HepG2 (cell line): ENCODE measurements around the gene IGF2BP3. TPM values are rescaled to one million over a fixed set of nuclear protein-coding genes. Genes with fewer than 3 reads are reported as not detected.

ENCODE experiments used
- GATAD1 ChIP-seq: IDR thresholded peaks from 2 replicates; pipeline ENCODE4 v1.6.1; 2016; ENCODE audit warnings: missing genetic modification reagents, missing compliant biosample characterization
- HDAC1 ChIP-seq: sonication (generic); formaldehyde crosslinking; IDR thresholded peaks from 2 replicates; pipeline ENCODE4 v1.5.1; 2020; ENCODE audit warnings: mild to moderate bottlenecking, missing genetic modification reagents
- NR2C2 ChIP-seq: sonication (generic); formaldehyde crosslinking; IDR thresholded peaks from 2 replicates; pipeline ENCODE4 v1.4.0; 2020; ENCODE audit warnings: missing genetic modification reagents, mild to moderate bottlenecking, moderate library complexity, borderline replicate concordance
- PPARG ChIP-seq: conservative IDR thresholded peaks from 2 replicates; pipeline ENCODE4 v1.6.1; 2016; ENCODE audit warnings: missing biosample characterization, missing genetic modification reagents
- SSRP1 ChIP-seq: IDR thresholded peaks from 2 replicates; pipeline ENCODE4 v1.6.1; 2016; ENCODE audit warnings: control low read depth
- ZNF331 ChIP-seq: sonication (generic); formaldehyde crosslinking; IDR thresholded peaks from 2 replicates; pipeline ENCODE4 v1.4.0; 2020; ENCODE audit warnings: missing genetic modification reagents
- ZNF644 ChIP-seq: IDR thresholded peaks from 2 replicates; pipeline ENCODE4 v1.6.1; 2016; ENCODE audit warnings: low read depth
- polyA plus RNA-seq, 8 experiments: library from polyadenylated mRNA; depleted of rRNA in 3 of 8; stranded (reverse) in 7 of 8; unstranded in 1 of 8; fragments of >200 nt; fragmentation: Illumina TruSeq in 4 of 8; extraction: Trizol in 4 of 8; gene quantifications; 2 replicates each; pipeline versions ENCODE4 v1.2.1 to v1.2.3, GENCODE V29; 2011 to 2016; ENCODE audit warnings: low read depth in 4 of 8, missing spikeins in 1 of 8, mixed read lengths in 1 of 8; ENCODE audit not compliant: insufficient read depth in 1 of 8
- total RNA-seq, 5 experiments: library from RNA; depleted of rRNA; stranded (reverse); fragments of >200 nt; fragmentation: Illumina TruSeq; extraction: Trizol; gene quantifications; 2 replicates each; pipeline ENCODE4 v1.2.3, GENCODE V29; 2016; ENCODE audit warnings: low read depth in 1 of 5
- TF ChIP-seq, protein P1 (sequence below): IDR thresholded peaks from 2 replicates; pipeline ENCODE4 v1.4.0; 2020; ENCODE audit warnings: mild to moderate bottlenecking, missing genetic modification reagents
- TF ChIP-seq, protein P2 (sequence below): sonication (generic); formaldehyde crosslinking; IDR thresholded peaks from 2 replicates; pipeline ENCODE4 v1.5.0; 2020; ENCODE audit warnings: missing genetic modification reagents
- TF ChIP-seq, protein P3 (sequence below), 2 experiments: IDR thresholded peaks; 2 replicates each; pipeline ENCODE4 v1.6.1; 2011 to 2012; ENCODE audit warnings: low read length in 2 of 2, borderline replicate concordance in 1 of 2, low read depth in 1 of 2, mild to moderate bottlenecking in 1 of 2, moderate library complexity in 1 of 2
- TF ChIP-seq, protein P4 (sequence below): sonication (generic); formaldehyde crosslinking; IDR thresholded peaks from 2 replicates; pipeline ENCODE4 v1.5.1; 2020; ENCODE audit warnings: missing genetic modification reagents, mild to moderate bottlenecking, borderline replicate concordance
- TF ChIP-seq, protein P5 (sequence below): IDR thresholded peaks from 2 replicates; pipeline ENCODE4 v1.6.1; 2016
- TF ChIP-seq, protein P6 (sequence below): IDR thresholded peaks from 2 replicates; pipeline ENCODE4 v1.6.1; 2018; ENCODE audit warnings: missing genetic modification reagents

IGF2BP3 gene
- total and polyA plus RNA-seq, 2 of the 13 experiments (the other 11 are each of a cell fraction or from before 2014, with no cell fraction given), result 37.7 to 39.5 TPM

DNA sequence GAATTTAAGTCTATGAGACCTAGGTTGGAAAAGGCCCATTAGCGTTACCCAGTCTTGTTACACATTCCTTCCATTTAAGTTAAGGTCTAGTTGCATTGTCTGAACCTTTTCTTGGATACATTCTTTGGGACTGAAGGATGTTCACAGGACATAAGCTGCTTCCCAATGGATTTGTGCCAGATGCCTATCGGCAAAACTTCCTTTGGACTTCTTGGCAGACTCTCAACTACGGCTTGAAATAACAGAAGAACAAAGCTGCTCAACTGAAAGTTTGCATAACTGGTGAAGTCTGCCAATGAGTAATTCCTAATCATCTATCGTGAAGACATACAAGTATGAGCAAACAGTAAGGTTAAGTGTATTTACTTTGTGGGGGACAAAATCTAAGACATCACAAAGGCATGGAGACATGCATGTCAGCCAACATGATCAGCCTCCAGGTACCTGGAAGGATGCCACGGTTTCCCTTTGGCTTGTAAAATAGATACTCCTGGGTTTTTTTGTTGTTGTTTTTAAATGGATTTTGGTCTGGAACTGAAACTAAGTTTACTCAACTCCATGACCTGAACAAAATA is 135.7 kb downstream of the IGF2BP3 start (continued):
- TF ChIP-seq, protein P1, sequence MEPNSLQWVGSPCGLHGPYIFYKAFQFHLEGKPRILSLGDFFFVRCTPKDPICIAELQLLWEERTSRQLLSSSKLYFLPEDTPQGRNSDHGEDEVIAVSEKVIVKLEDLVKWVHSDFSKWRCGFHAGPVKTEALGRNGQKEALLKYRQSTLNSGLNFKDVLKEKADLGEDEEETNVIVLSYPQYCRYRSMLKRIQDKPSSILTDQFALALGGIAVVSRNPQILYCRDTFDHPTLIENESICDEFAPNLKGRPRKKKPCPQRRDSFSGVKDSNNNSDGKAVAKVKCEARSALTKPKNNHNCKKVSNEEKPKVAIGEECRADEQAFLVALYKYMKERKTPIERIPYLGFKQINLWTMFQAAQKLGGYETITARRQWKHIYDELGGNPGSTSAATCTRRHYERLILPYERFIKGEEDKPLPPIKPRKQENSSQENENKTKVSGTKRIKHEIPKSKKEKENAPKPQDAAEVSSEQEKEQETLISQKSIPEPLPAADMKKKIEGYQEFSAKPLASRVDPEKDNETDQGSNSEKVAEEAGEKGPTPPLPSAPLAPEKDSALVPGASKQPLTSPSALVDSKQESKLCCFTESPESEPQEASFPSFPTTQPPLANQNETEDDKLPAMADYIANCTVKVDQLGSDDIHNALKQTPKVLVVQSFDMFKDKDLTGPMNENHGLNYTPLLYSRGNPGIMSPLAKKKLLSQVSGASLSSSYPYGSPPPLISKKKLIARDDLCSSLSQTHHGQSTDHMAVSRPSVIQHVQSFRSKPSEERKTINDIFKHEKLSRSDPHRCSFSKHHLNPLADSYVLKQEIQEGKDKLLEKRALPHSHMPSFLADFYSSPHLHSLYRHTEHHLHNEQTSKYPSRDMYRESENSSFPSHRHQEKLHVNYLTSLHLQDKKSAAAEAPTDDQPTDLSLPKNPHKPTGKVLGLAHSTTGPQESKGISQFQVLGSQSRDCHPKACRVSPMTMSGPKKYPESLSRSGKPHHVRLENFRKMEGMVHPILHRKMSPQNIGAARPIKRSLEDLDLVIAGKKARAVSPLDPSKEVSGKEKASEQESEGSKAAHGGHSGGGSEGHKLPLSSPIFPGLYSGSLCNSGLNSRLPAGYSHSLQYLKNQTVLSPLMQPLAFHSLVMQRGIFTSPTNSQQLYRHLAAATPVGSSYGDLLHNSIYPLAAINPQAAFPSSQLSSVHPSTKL, result peak; percentile 99
- TF ChIP-seq, protein P2, sequence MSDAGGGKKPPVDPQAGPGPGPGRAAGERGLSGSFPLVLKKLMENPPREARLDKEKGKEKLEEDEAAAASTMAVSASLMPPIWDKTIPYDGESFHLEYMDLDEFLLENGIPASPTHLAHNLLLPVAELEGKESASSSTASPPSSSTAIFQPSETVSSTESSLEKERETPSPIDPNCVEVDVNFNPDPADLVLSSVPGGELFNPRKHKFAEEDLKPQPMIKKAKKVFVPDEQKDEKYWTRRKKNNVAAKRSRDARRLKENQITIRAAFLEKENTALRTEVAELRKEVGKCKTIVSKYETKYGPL (CRISPR knock-in tag), result peak; percentile 79
- TF ChIP-seq, protein P3, sequence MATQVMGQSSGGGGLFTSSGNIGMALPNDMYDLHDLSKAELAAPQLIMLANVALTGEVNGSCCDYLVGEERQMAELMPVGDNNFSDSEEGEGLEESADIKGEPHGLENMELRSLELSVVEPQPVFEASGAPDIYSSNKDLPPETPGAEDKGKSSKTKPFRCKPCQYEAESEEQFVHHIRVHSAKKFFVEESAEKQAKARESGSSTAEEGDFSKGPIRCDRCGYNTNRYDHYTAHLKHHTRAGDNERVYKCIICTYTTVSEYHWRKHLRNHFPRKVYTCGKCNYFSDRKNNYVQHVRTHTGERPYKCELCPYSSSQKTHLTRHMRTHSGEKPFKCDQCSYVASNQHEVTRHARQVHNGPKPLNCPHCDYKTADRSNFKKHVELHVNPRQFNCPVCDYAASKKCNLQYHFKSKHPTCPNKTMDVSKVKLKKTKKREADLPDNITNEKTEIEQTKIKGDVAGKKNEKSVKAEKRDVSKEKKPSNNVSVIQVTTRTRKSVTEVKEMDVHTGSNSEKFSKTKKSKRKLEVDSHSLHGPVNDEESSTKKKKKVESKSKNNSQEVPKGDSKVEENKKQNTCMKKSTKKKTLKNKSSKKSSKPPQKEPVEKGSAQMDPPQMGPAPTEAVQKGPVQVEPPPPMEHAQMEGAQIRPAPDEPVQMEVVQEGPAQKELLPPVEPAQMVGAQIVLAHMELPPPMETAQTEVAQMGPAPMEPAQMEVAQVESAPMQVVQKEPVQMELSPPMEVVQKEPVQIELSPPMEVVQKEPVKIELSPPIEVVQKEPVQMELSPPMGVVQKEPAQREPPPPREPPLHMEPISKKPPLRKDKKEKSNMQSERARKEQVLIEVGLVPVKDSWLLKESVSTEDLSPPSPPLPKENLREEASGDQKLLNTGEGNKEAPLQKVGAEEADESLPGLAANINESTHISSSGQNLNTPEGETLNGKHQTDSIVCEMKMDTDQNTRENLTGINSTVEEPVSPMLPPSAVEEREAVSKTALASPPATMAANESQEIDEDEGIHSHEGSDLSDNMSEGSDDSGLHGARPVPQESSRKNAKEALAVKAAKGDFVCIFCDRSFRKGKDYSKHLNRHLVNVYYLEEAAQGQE (IDR thresholded peaks at IDR 0.05; ENCODE audit: borderline replicate concordance in 1 of 2, low read depth in 1 of 2, low read length in 2 of 2), result peak in 1 of 2 experiments; percentile 50; a peak in 1 of 4 replicates
- TF ChIP-seq, protein P4, sequence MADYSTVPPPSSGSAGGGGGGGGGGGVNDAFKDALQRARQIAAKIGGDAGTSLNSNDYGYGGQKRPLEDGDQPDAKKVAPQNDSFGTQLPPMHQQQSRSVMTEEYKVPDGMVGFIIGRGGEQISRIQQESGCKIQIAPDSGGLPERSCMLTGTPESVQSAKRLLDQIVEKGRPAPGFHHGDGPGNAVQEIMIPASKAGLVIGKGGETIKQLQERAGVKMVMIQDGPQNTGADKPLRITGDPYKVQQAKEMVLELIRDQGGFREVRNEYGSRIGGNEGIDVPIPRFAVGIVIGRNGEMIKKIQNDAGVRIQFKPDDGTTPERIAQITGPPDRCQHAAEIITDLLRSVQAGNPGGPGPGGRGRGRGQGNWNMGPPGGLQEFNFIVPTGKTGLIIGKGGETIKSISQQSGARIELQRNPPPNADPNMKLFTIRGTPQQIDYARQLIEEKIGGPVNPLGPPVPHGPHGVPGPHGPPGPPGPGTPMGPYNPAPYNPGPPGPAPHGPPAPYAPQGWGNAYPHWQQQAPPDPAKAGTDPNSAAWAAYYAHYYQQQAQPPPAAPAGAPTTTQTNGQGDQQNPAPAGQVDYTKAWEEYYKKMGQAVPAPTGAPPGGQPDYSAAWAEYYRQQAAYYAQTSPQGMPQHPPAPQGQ (CRISPR knock-in tag), result 0 out of 2 replicates have a peak, but pooled peaks have one; percentile 35
- TF ChIP-seq NR2C2 (peak; percentile 45; the same call in 1 of the 2 replicates), SSRP1 (CRISPR knock-in tag) (peak; percentile 77; the same call in 1 of the 2 replicates), ZNF331 (CRISPR knock-in tag) (peak; percentile 79), ZNF644 (CRISPR knock-in tag) (peak; percentile 72), PPARG (peak; percentile 80), GATAD1 (peak; percentile 49; the same call in 1 of the 2 replicates), HDAC1 (peak; percentile 85)
- TF ChIP-seq, protein P5, sequence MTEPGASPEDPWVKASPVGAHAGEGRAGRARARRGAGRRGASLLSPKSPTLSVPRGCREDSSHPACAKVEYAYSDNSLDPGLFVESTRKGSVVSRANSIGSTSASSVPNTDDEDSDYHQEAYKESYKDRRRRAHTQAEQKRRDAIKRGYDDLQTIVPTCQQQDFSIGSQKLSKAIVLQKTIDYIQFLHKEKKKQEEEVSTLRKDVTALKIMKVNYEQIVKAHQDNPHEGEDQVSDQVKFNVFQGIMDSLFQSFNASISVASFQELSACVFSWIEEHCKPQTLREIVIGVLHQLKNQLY, result peak; percentile 87
- TF ChIP-seq, protein P6, sequence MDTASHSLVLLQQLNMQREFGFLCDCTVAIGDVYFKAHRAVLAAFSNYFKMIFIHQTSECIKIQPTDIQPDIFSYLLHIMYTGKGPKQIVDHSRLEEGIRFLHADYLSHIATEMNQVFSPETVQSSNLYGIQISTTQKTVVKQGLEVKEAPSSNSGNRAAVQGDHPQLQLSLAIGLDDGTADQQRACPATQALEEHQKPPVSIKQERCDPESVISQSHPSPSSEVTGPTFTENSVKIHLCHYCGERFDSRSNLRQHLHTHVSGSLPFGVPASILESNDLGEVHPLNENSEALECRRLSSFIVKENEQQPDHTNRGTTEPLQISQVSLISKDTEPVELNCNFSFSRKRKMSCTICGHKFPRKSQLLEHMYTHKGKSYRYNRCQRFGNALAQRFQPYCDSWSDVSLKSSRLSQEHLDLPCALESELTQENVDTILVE, result peak; percentile 50; the same call in 1 of the 2 replicates
